Keratinocyte (primary cell): ENCODE measurements around the gene GSAP.

Source experiments
- EZH2 ChIP-seq: IDR thresholded peaks from one replicate; pipeline ENCODE4 v1.6.1; 2012; ENCODE audit warnings: inconsistent platforms, mild to moderate bottlenecking, low read length, moderate library complexity
- TF ChIP-seq, protein P1 (sequence below), 3 experiments: IDR thresholded peaks in 1 of 3; conservative IDR thresholded peaks in 1 of 3; optimal IDR thresholded peaks in 1 of 3; 2 replicates in 2 of 3; 3 replicates in 1 of 3; pipeline versions ENCODE3 to v1.5.1; 2011; ENCODE audit warnings: low read length in 3 of 3, mild to moderate bottlenecking in 3 of 3, moderate library complexity in 2 of 3, control low read depth in 1 of 3, inconsistent platforms in 1 of 3; ENCODE audit not compliant: insufficient read depth in 2 of 3; ENCODE audit errors: extremely low read depth in 1 of 3

DNA sequence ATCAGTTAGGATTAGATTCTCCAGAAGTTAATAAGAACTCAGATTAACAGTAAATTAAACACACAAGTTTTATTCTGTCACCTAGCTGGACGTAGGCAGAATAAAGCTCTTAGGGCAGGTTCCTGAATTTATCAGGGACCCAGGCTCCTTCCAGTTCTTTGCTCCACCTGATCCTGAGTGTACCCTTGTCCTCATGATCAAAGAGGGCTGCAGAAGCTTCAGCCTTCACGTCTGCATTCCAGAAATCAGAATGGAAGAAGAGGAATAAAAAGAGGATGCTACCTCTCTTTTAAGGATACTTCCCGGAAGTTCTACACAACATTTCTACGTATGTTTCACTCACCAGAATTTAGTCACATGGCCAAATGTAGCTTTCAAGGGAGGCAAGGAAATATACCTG is 1.7 kb upstream of the GSAP start:
- TF ChIP-seq, protein P1, sequence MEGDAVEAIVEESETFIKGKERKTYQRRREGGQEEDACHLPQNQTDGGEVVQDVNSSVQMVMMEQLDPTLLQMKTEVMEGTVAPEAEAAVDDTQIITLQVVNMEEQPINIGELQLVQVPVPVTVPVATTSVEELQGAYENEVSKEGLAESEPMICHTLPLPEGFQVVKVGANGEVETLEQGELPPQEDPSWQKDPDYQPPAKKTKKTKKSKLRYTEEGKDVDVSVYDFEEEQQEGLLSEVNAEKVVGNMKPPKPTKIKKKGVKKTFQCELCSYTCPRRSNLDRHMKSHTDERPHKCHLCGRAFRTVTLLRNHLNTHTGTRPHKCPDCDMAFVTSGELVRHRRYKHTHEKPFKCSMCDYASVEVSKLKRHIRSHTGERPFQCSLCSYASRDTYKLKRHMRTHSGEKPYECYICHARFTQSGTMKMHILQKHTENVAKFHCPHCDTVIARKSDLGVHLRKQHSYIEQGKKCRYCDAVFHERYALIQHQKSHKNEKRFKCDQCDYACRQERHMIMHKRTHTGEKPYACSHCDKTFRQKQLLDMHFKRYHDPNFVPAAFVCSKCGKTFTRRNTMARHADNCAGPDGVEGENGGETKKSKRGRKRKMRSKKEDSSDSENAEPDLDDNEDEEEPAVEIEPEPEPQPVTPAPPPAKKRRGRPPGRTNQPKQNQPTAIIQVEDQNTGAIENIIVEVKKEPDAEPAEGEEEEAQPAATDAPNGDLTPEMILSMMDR (optimal IDR thresholded peaks at IDR 0.05 in 1 of 3, IDR thresholded peaks at IDR 0.05 in 1 of 3, conservative IDR thresholded peaks at IDR 0.05 in 1 of 3; ENCODE audit: extremely low read depth in 1 of 3, insufficient read depth in 2 of 3, low read length in 3 of 3): no peak
- TF ChIP-seq EZH2: no peak
